Peyer's patch (tissue), 4 donors: ENCODE results near the gene CNTNAP5.

Experiments
- CTCF ChIP-seq, 6 experiments: fragments of 450-650 bp in 4 of 6; fragments of 200-600 bp in 2 of 6; sonication (generic) in 1 of 6; IDR thresholded peaks; one replicate each; pipeline ENCODE4 v1.5.1; 2017 to 2019; ENCODE audit warnings: antibody characterized with exemption in 6 of 6, mild to moderate bottlenecking in 3 of 6, moderate library complexity in 1 of 6
- POLR2A ChIP-seq, 2 donors: fragments of 450-650 bp; IDR thresholded peaks; one replicate each; pipeline ENCODE4 v1.5.1; 2017; ENCODE audit warnings: antibody characterized with exemption in 2 of 2, mild to moderate bottlenecking in 2 of 2, moderate library complexity in 2 of 2

DNA sequence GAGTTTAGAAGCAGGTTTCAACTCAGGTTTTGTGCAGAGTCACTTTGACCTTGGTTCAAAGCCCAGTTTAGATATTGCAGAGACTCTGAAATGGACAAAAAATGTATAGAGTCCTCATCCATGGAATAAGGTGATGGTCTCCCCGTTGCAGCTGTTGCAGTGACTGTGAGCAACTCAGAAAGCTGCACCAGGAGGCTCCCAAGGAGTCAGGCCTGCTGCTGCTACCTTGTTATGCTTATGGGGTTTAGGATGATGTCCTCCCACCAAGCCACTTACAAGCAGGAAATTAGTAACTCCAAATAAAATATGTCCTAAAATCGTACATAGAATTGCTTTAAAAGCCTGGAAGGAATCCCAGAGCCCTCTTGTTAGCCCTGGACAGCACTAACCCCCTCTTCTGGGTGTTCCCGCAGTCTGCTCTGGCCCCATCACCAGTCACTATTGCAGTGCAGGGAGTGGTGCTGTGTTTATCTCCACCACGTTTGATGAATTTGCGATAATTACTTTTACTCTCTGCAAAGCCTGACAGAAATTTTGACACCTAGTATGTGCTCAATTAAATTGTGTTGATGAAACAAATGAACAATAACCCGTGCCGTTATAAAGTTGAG is 189.0 kb downstream of the CNTNAP5 start:
- TF ChIP-seq CTCF (IDR thresholded peaks at IDR 0.05) (no peak), POLR2A (IDR thresholded peaks at IDR 0.05) (no peak)
